AG04450 (cell line): ENCODE results near the gene THBS4. TPM values are rescaled to one million over a fixed set of nuclear protein-coding genes. Genes with fewer than 3 reads are reported as not detected.

Experiments
- CTCF ChIA-PET: fragments of 300-600, 350-600 bp; formaldehyde crosslinking; extraction: SDS; loops from one replicate; lab custom pipeline; 2022; ENCODE audit warnings: antibody characterized with exemption, inconsistent platforms; lab: Charles Lee
- POLR2A ChIA-PET: fragments of 350-600 bp; formaldehyde crosslinking; extraction: SDS; loops from one replicate; lab custom pipeline; 2021; ENCODE audit warnings: antibody characterized with exemption, inconsistent platforms; lab: Yijun Ruan, JAX
- DNase-seq: peaks from one replicate; pipeline ENCODE4 v3.0.0-alpha.2; 2011; ENCODE audit warnings: low read depth, low spot score
- H3K27ac ChIP-seq: one replicate; pipeline ENCODE4 v1.5.1; 2012; ENCODE audit warnings: low read depth, low read length, control low read depth
- H3K27me3 ChIP-seq: one replicate; pipeline ENCODE4 v1.6.0; 2012; ENCODE audit warnings: low read length; ENCODE audit not compliant: control insufficient read depth, insufficient read depth
- H3K4me3 ChIP-seq: 2 replicates; pipeline ENCODE4 v1.5.1; 2011; ENCODE audit warnings: mild to moderate bottlenecking, low read depth, low read length, control low read depth
- H3K9me3 ChIP-seq: 2 replicates; pipeline ENCODE4 v1.5.1; 2012; ENCODE audit warnings: low read length; ENCODE audit not compliant: control insufficient read depth, insufficient read depth
- polyA plus RNA-seq: library from polyadenylated mRNA; depleted of rRNA; stranded (reverse); fragments of >200 nt; gene quantifications from 2 replicates; pipeline ENCODE4 v1.2.3, GENCODE V29; 2011
- TF ChIP-seq, protein P1 (sequence below): IDR thresholded peaks from 2 replicates; pipeline ENCODE4 v1.5.1; 2011; ENCODE audit warnings: low read depth, low read length, control low read depth, inconsistent platforms

Gene THBS4
- polyA plus RNA-seq, 1 experiment, result 0.94 TPM

DNA sequence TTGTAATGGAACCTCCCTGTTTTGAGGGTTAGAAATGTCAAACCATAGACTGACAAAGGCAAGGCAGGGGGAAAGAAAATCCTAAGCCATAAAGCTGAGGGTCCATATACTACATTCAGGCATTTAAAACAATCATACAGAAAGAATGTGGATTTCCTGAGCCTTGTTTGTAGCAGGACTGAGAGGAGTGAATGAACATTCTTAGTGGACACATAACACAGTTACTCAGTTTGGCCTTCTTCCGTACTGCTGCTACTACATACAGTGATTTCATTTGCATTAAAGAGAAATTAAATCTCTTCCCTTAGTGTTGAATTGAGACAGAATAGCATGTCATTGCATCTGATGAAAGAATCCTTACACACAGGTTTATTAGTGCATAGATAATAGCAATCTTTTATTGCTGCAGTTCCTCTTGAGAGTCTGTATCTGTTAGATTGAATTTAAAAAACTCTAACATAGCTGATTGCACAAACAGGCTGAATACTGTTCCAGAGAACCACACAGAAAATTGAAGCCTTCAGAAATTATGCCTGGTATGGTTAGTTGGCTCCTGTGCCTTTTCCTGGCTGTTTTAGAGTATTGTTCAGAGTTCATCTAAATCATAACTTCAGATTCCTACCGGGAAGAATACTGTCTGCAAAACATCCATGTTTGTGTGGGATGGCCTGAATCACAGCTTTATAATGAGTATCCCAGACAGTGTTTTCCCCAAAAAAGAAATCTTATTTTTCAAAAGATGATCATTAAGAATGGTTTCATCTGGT lies 42.1 kb upstream of the THBS4 start:
- DNase-seq, result no peak
- TF ChIP-seq, protein P1, sequence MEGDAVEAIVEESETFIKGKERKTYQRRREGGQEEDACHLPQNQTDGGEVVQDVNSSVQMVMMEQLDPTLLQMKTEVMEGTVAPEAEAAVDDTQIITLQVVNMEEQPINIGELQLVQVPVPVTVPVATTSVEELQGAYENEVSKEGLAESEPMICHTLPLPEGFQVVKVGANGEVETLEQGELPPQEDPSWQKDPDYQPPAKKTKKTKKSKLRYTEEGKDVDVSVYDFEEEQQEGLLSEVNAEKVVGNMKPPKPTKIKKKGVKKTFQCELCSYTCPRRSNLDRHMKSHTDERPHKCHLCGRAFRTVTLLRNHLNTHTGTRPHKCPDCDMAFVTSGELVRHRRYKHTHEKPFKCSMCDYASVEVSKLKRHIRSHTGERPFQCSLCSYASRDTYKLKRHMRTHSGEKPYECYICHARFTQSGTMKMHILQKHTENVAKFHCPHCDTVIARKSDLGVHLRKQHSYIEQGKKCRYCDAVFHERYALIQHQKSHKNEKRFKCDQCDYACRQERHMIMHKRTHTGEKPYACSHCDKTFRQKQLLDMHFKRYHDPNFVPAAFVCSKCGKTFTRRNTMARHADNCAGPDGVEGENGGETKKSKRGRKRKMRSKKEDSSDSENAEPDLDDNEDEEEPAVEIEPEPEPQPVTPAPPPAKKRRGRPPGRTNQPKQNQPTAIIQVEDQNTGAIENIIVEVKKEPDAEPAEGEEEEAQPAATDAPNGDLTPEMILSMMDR, result no peak
- Histone ChIP-seq H3K4me3 (no peak overlapping the region), H3K9me3 (no peaks in the 10 kb centered on the region), H3K27ac (no peak overlapping the region), H3K27me3 (no peaks in the 10 kb centered on the region)
- CTCF ChIA-PET, result no interaction called here
- POLR2A ChIA-PET, result no interaction called here

GRCh38 chr5:79999722-80000121 lies 35.4 kb upstream of the THBS4 start:
- TF ChIP-seq, protein P1, result no peak
- CTCF ChIA-PET, result interaction anchor here (0.6 to 1.4 kb wide), 2 partner anchors 75 to 84 kb away, joined by 3 to 4 read pairs; no protein-coding TSS in a partner anchor
- H3K27me3 ChIP-seq, result no peaks in the 10 kb centered on the region
- DNase-seq, result no peak
- no peak overlapping the region for H3K4me3 ChIP-seq
- POLR2A ChIA-PET, result no interaction called here
- no peak overlapping the region for H3K27ac ChIP-seq
- H3K9me3 ChIP-seq, result no peaks in the 10 kb centered on the region

GRCh38 chr5:80002677-80003076 lies 32.5 kb upstream of the THBS4 start:
- POLR2A ChIA-PET, result no interaction called here
- no peak overlapping the region for H3K4me3 ChIP-seq
- no peaks in the 10 kb centered on the region for H3K9me3 ChIP-seq
- CTCF ChIA-PET, result interaction anchor here (2.3 kb wide), 1 partner anchor 81 kb away, joined by 8 read pairs; no protein-coding TSS in a partner anchor
- DNase-seq, result no peak
- TF ChIP-seq, protein P1, result no peak
- H3K27me3 ChIP-seq, result no peaks in the 10 kb centered on the region
- H3K27ac ChIP-seq, result no peak overlapping the region

GRCh38 chr5:80008995-80009765 lies 26.0 kb upstream of the THBS4 start:
- no peak for DNase-seq
- CTCF ChIA-PET, result no interaction called here
- TF ChIP-seq, protein P1, result no peak
- POLR2A ChIA-PET, result no interaction called here
- Histone ChIP-seq H3K27me3 (no peaks in the 10 kb centered on the region), H3K4me3 (no peak overlapping the region), H3K9me3 (no peaks in the 10 kb centered on the region), H3K27ac (no peak overlapping the region)

DNA sequence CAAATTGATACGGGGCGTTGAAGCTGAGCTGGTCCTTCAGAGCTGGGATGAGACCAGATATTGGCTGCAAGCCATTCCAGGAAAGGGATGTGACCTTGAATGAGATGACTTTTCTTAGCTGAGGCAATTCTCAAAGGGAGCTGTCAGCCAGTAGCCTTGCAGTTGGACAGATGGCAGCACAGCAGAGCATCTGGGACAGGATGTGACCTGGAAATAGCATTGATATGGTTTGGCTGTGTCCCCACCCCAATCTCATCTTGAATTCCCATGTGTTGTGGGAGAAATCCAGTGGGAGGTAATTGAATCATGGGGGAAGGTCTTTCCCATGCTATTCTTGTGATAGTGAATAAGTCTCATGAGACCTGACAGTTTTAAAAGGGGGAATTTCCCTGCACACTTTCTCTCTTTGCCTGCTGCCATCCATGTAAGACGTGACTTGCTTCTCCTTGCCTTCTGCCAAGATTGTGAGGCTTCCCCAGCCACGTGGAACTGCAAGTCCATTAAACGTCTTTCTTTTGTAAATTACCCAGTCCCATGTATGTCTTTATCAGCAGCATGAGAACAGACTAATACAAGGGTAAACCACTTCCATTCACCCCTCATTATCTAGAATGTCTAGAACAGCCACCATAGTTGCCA lies 24.3 kb upstream of the THBS4 start:
- H3K27ac ChIP-seq, result no peak overlapping the region
- ChIA-PET POLR2A (no interaction called here), CTCF (no interaction called here)

More for the DNA sequence above, 24.3 kb upstream of the THBS4 start:
- Histone ChIP-seq H3K9me3 (no peaks in the 10 kb centered on the region), H3K4me3 (no peak overlapping the region), H3K27me3 (no peaks in the 10 kb centered on the region)
- TF ChIP-seq, protein P1, result no peak
- DNase-seq, result no peak
